K562 (cell line): ENCODE data around the gene ETS2. TPM values are rescaled to one million over a fixed set of nuclear protein-coding genes. Genes with fewer than 3 reads are reported as not detected.

Experiments
- ATAC-seq: fragments of 200-7000 bp; cut with Tn5 transposase; 3 replicates; pipeline ENCODE4 v1.9.1; 2020; ENCODE audit warnings: moderate library complexity
- BruUV-seq: library from RNA; stranded (reverse); fragments of 400-500 nt; replicated peaks from 2 replicates; lab custom pipeline; 2021; lab: Mats Ljungman, UMichigan
- CTCF ChIA-PET: fragments of 300-600 bp; formaldehyde crosslinking; extraction: SDS; loops from one replicate; lab custom pipeline; 2021; ENCODE audit warnings: low intra/inter-chr PET ratio; lab: Yijun Ruan, JAX
- POLR2A ChIA-PET: fragments of 300-600, 350-650 bp; sonication (Branson Sonifier 250); formaldehyde crosslinking; extraction: SDS; loops from one replicate; lab custom pipeline; 2021; ENCODE audit warnings: antibody characterized with exemption, inconsistent platforms; lab: Yijun Ruan, JAX
- DNase-seq, 4 experiments: peaks; one replicate each; pipeline versions ENCODE4 v3.0.0 to v3.0.0-alpha.2; 2011 to 2018; ENCODE audit warnings: low spot score in 3 of 4, mixed read lengths in 3 of 4; ENCODE audit errors: extremely low read depth in 1 of 4
- FAIRE-seq: peaks from 2 replicates; lab custom pipeline; 2011; peaks lifted over from hg19 to GRCh38; lab: Jason Lieb, UNC
- H2AFZ ChIP-seq: 2 replicates; pipeline ENCODE4 v1.6.0; 2011; ENCODE audit warnings: low read depth, low read length, control low read depth, inconsistent platforms
- H3K27ac ChIP-seq: fragments of 200-600 bp; 3 replicates; pipeline ENCODE4 v1.8.0; 2011; ENCODE audit warnings: low read depth, mild to moderate bottlenecking, control low read depth, inconsistent platforms, low read length, moderate library complexity, mixed read lengths; ENCODE audit errors: extremely low read depth
- H3K27me3 ChIP-seq, 2 experiments: fragments of 300-600 bp in 1 of 2; 2 replicates in 1 of 2; 3 replicates in 1 of 2; pipeline versions ENCODE4 v1.6.0 to v1.8.0; 2011; ENCODE audit warnings: inconsistent platforms in 2 of 2, low read length in 2 of 2, mild to moderate bottlenecking in 1 of 2, mixed read lengths in 1 of 2, moderate library complexity in 1 of 2; ENCODE audit not compliant: control insufficient read depth in 2 of 2, insufficient read depth in 2 of 2
- H3K36me3 ChIP-seq: fragments of 300-600 bp; 3 replicates; pipeline ENCODE4 v1.8.0; 2011; ENCODE audit warnings: mild to moderate bottlenecking, low read length, inconsistent platforms; ENCODE audit not compliant: control insufficient read depth, insufficient read depth
- H3K4me1 ChIP-seq, 2 experiments: fragments of 200-600 bp in 1 of 2; replicated peaks in 1 of 2; 2 replicates in 1 of 2; 3 replicates in 1 of 2; pipeline versions ENCODE4 v1.5.1 to v1.8.0; 2011; ENCODE audit warnings: inconsistent platforms in 2 of 2, low read length in 2 of 2, mild to moderate bottlenecking in 1 of 2, mixed read lengths in 1 of 2, moderate library complexity in 1 of 2; ENCODE audit not compliant: control insufficient read depth in 2 of 2, insufficient read depth in 2 of 2
- H3K4me2 ChIP-seq: 2 replicates; pipeline ENCODE4 v1.6.1; 2011; ENCODE audit warnings: low read length, control low read depth, inconsistent platforms, mixed read lengths; ENCODE audit not compliant: insufficient read depth
- H3K4me3 ChIP-seq: fragments of 200-600 bp; sonication (generic), shearing (Covaris generic); 2 replicates; pipeline ENCODE4 v1.5.1; 2016; ENCODE audit warnings: control low read depth, inconsistent platforms
- H3K79me2 ChIP-seq: fragments of 200-600 bp; 3 replicates; pipeline ENCODE4 v1.8.0; 2011; ENCODE audit warnings: low read length, inconsistent platforms; ENCODE audit not compliant: control insufficient read depth, insufficient read depth
- H3K9ac ChIP-seq, 2 experiments: 2 replicates each; pipeline versions ENCODE4 v1.6.0 to v1.6.1; 2011; ENCODE audit warnings: low read depth in 2 of 2, low read length in 2 of 2, control low read depth in 1 of 2, inconsistent platforms in 1 of 2, mild to moderate bottlenecking in 1 of 2, mixed read lengths in 1 of 2; ENCODE audit not compliant: insufficient read depth in 1 of 2
- H3K9me1 ChIP-seq: one replicate; pipeline ENCODE4 v1.6.0; 2011; ENCODE audit warnings: inconsistent platforms, mild to moderate bottlenecking, low read length, moderate library complexity; ENCODE audit not compliant: control insufficient read depth, insufficient read depth
- H3K9me3 ChIP-seq: replicated peaks from 2 replicates; pipeline ENCODE4 v1.5.1; 2011; ENCODE audit warnings: low read depth, low read length, inconsistent platforms; ENCODE audit not compliant: control insufficient read depth, insufficient read depth
- H4K20me1 ChIP-seq: replicated peaks from 2 replicates; pipeline ENCODE4 v1.6.1; 2011; ENCODE audit warnings: low read length, inconsistent platforms, mixed read lengths; ENCODE audit not compliant: control insufficient read depth, insufficient read depth
- FOXJ3 ChIP-seq: sonication (generic); formaldehyde crosslinking; IDR thresholded peaks from 2 replicates; pipeline ENCODE4 v1.4.0; 2020; ENCODE audit warnings: mild to moderate bottlenecking, missing genetic modification reagents
- GABPA ChIP-seq: fragments of 200-800 bp; sonication (Bioruptor generic); conservative IDR thresholded peaks from 2 replicates; pipeline ENCODE4 v1.6.1; 2016; ENCODE audit warnings: low read depth, missing genetic modification characterization, missing compliant biosample characterization
- GTF2A2 ChIP-seq: IDR thresholded peaks from 2 replicates; pipeline ENCODE4 v1.6.1; 2016; ENCODE audit warnings: mild to moderate bottlenecking, missing genetic modification characterization, missing compliant biosample characterization
- MCM2 ChIP-seq: fragments of 450-650 bp; IDR thresholded peaks from 2 replicates; pipeline ENCODE4 v1.6.1; 2017; ENCODE audit warnings: low read depth, mild to moderate bottlenecking
- MTA2 ChIP-seq: fragments of 450-650 bp; IDR thresholded peaks from 2 replicates; pipeline ENCODE4 v1.6.1; 2016; ENCODE audit warnings: low read depth
- PRPF4 ChIP-seq: fragments of 200-400 bp; formaldehyde crosslinking; IDR thresholded peaks from one replicate; pipeline ENCODE4 v1.6.1; 2017; ENCODE audit warnings: low read length, low read depth, mild to moderate bottlenecking; ENCODE audit not compliant: insufficient read depth, poor library complexity, severe bottlenecking
- SMARCC2 ChIP-seq: fragments of 450-650 bp; IDR thresholded peaks from 2 replicates; pipeline ENCODE4 v1.6.1; 2017; ENCODE audit warnings: antibody characterized with exemption, moderate library complexity, mild to moderate bottlenecking, low read depth
- SMARCE1 ChIP-seq: fragments of 450-650 bp; IDR thresholded peaks from 2 replicates; pipeline ENCODE4 v1.7.1; 2016; ENCODE audit warnings: mild to moderate bottlenecking
- ZBED1 ChIP-seq: IDR thresholded peaks from 2 replicates; pipeline ENCODE4 v1.6.1; 2014
- ZNF445 ChIP-seq: fragments of 250-450 bp; sonication (Bioruptor Pico); IDR thresholded peaks from 2 replicates; pipeline ENCODE4 v1.4.0; 2020; ENCODE audit warnings: low read depth, mild to moderate bottlenecking, moderate library complexity
- ZNF583 ChIP-seq: fragments of 250-450 bp; sonication (Bioruptor Pico); IDR thresholded peaks from 2 replicates; pipeline ENCODE4 v1.4.0; 2020
- WGBS: fragments of 100-300 bp; shearing (Covaris generic); methylation state at CpG from one replicate; pipeline ENCODE4 v1.1.6; 2016; ENCODE audit warnings: low coverage, mixed read lengths; ENCODE audit not compliant: insufficient coverage; ENCODE audit errors: missing lambda C conversion rate; 5-methylcytosine and 5-hydroxymethylcytosine counted together
- in situ Hi-C: fragments of 300-500 bp; cut with MboI; formaldehyde crosslinking; loops from 4 replicates; pipeline ENCODE4 v1.15.0; 2018; ENCODE audit warnings: inconsistent platforms, mixed read lengths
- intact Hi-C: fragments of 100-400 bp; cut with micrococcal nuclease; formaldehyde crosslinking; loops from 2 replicates; pipeline ENCODE4 v1.14.2; 2022
- polyA plus RNA-seq, 8 experiments: library from polyadenylated mRNA; depleted of rRNA in 4 of 8; stranded (reverse) in 5 of 8; unstranded in 3 of 8; fragments of >200 nt; fragmentation: Nextera tagmentation in 2 of 8; fragmentation: Illumina TruSeq in 1 of 8; extraction: Ambion mirVana in 2 of 8; extraction: Trizol in 1 of 8; gene quantifications; 2 replicates each; pipeline versions ENCODE4 v1.2.1 to v1.2.3, GENCODE V29; 2011 to 2014; ENCODE audit warnings: inconsistent platforms in 1 of 8, missing spikeins in 1 of 8
- total RNA-seq, 7 experiments: library from RNA; depleted of rRNA in 6 of 7; stranded (reverse); fragments of >200 nt in 6 of 7; fragmentation: Illumina TruSeq in 2 of 7; extraction: Trizol in 2 of 7; gene quantifications; 2 replicates each; pipeline versions ENCODE4 v1.2.1 to v1.2.3, GENCODE V29; 2011 to 2021; ENCODE audit warnings: low replicate concordance in 1 of 7
- TF ChIP-seq, protein P1 (sequence below): fragments of 450-650 bp; formaldehyde crosslinking; IDR thresholded peaks from 2 replicates; pipeline ENCODE4 v1.4.0; 2022; ENCODE audit warnings: missing genetic modification characterization
- TF ChIP-seq, protein P2 (sequence below): sonication (generic); formaldehyde crosslinking; IDR thresholded peaks from 2 replicates; pipeline ENCODE4 v1.8.0; 2023; ENCODE audit warnings: mild to moderate bottlenecking, missing genetic modification reagents
- TF ChIP-seq, protein P3 (sequence below): fragments of 250-450 bp; sonication (Bioruptor Pico); IDR thresholded peaks from 2 replicates; pipeline ENCODE4 v1.8.0; 2021; ENCODE audit warnings: moderate library complexity, mild to moderate bottlenecking, inconsistent platforms
- TF ChIP-seq, protein P4 (sequence below): fragments of 450-650 bp; IDR thresholded peaks from 2 replicates; pipeline ENCODE4 v1.6.1; 2016; ENCODE audit warnings: low read depth, mild to moderate bottlenecking, moderate library complexity
- TF ChIP-seq, protein P5 (sequence below): sonication (generic); formaldehyde crosslinking; IDR thresholded peaks from 2 replicates; pipeline ENCODE4 v1.8.0; 2022; ENCODE audit warnings: mild to moderate bottlenecking, missing genetic modification reagents, borderline replicate concordance

The ETS2 gene
- total and polyA plus RNA-seq, 9 of the 15 experiments (the other 6 are each of a cell fraction or from before 2014, with no cell fraction given), result 1.7 to 24.4 (median 12.2) TPM

DNA sequence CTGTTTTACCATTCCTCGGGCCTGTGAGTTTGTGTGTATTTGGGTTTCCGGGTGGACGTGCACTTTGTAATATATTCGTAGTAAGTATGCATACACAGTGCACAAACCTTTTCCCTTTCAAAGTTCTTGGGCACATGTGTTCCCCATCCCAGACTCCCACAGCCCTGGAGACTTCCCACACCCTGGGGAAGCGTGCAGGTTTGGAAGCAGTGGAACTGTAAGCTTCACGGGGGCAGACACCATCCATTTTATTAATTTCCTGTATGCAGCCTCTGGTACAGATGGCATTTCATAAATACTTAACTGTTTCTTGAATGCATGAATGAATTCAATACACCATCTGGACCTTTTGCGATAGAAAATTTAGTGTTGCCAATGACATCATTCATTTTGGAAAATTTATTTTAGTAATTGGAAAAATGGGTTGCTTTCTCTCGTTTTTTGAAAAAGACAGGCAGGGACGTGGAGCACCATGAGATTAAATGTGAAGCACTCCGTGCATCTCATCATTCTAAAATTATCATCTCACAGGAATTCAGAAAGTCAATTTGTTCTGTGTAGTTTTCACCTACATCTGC is 10.8 kb downstream of the ETS2 start:
- intact Hi-C loops, result no loop called here
- Histone ChIP-seq H3K9me1 (peaks cover 3% of the 10 kb centered on the region), H3K27ac (no peak overlapping the region), H3K4me1 (no peaks in the 10 kb centered on the region), H3K4me3 (no peak overlapping the region), H4K20me1 (no peaks in the 10 kb centered on the region), H3K4me2 (no peak overlapping the region), H3K36me3 (peaks cover 94% of the 10 kb centered on the region), H3K79me2 (no peaks in the 10 kb centered on the region), H3K9me3 (no peaks in the 10 kb centered on the region), H2AFZ (no peak overlapping the region), H3K9ac (no peak overlapping the region), H3K27me3 (no peaks in the 10 kb centered on the region)
- FAIRE-seq (no peak), ATAC-seq (no peak), DNase-seq (no peak)
- ChIA-PET CTCF (no interaction called here), POLR2A (interaction anchor here (3.1 kb wide), 1 partner anchor 9 kb away, joined by 14 read pairs; no protein-coding TSS in a partner anchor)
- in situ Hi-C loops, result no loop called here
- no TSS peak for BruUV-seq
- 95% methylated on average over 10 of the region's 10 CpGs for WGBS
- TF ChIP-seq ZNF583 (CRISPR knock-in tag) (no peak), SMARCC2 (no peak), MTA2 (no peak), GTF2A2 (tag) (no peak), PRPF4 (no peak), ZBED1 (no peak), FOXJ3 (CRISPR knock-in tag) (no peak), ZNF445 (CRISPR knock-in tag) (no peak), GABPA (tag) (no peak), SMARCE1 (no peak), MCM2 (no peak)
- TF ChIP-seq, protein P1, sequence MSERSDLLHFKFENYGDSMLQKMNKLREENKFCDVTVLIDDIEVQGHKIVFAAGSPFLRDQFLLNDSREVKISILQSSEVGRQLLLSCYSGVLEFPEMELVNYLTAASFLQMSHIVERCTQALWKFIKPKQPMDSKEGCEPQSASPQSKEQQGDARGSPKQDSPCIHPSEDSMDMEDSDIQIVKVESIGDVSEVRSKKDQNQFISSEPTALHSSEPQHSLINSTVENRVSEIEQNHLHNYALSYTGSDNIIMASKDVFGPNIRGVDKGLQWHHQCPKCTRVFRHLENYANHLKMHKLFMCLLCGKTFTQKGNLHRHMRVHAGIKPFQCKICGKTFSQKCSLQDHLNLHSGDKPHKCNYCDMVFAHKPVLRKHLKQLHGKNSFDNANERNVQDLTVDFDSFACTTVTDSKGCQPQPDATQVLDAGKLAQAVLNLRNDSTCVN, result no peak
- TF ChIP-seq, protein P2, sequence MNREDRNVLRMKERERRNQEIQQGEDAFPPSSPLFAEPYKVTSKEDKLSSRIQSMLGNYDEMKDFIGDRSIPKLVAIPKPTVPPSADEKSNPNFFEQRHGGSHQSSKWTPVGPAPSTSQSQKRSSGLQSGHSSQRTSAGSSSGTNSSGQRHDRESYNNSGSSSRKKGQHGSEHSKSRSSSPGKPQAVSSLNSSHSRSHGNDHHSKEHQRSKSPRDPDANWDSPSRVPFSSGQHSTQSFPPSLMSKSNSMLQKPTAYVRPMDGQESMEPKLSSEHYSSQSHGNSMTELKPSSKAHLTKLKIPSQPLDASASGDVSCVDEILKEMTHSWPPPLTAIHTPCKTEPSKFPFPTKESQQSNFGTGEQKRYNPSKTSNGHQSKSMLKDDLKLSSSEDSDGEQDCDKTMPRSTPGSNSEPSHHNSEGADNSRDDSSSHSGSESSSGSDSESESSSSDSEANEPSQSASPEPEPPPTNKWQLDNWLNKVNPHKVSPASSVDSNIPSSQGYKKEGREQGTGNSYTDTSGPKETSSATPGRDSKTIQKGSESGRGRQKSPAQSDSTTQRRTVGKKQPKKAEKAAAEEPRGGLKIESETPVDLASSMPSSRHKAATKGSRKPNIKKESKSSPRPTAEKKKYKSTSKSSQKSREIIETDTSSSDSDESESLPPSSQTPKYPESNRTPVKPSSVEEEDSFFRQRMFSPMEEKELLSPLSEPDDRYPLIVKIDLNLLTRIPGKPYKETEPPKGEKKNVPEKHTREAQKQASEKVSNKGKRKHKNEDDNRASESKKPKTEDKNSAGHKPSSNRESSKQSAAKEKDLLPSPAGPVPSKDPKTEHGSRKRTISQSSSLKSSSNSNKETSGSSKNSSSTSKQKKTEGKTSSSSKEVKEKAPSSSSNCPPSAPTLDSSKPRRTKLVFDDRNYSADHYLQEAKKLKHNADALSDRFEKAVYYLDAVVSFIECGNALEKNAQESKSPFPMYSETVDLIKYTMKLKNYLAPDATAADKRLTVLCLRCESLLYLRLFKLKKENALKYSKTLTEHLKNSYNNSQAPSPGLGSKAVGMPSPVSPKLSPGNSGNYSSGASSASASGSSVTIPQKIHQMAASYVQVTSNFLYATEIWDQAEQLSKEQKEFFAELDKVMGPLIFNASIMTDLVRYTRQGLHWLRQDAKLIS (CRISPR knock-in tag), result no peak
- TF ChIP-seq, protein P3, sequence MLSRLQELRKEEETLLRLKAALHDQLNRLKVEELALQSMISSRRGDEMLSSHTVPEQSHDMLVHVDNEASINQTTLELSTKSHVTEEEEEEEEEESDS (CRISPR knock-in tag), result no peak
- TF ChIP-seq, protein P4, sequence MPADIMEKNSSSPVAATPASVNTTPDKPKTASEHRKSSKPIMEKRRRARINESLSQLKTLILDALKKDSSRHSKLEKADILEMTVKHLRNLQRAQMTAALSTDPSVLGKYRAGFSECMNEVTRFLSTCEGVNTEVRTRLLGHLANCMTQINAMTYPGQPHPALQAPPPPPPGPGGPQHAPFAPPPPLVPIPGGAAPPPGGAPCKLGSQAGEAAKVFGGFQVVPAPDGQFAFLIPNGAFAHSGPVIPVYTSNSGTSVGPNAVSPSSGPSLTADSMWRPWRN, result no peak
- TF ChIP-seq, protein P5, sequence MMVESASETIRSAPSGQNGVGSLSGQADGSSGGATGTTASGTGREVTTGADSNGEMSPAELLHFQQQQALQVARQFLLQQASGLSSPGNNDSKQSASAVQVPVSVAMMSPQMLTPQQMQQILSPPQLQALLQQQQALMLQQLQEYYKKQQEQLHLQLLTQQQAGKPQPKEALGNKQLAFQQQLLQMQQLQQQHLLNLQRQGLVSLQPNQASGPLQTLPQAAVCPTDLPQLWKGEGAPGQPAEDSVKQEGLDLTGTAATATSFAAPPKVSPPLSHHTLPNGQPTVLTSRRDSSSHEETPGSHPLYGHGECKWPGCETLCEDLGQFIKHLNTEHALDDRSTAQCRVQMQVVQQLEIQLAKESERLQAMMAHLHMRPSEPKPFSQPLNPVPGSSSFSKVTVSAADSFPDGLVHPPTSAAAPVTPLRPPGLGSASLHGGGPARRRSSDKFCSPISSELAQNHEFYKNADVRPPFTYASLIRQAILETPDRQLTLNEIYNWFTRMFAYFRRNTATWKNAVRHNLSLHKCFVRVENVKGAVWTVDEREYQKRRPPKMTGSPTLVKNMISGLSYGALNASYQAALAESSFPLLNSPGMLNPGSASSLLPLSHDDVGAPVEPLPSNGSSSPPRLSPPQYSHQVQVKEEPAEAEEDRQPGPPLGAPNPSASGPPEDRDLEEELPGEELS (CRISPR knock-in tag), result no peak
